B cell (primary cell): ENCODE results near the gene ASMTL. TPM values are rescaled to one million over a fixed set of nuclear protein-coding genes. Genes with fewer than 3 reads are reported as not detected.
"Not testable (repeated sequence)": the region's sequence is repeated elsewhere in the genome, so short reads cannot be mapped to it uniquely, and the experiment has no call there.

Experiments
- ATAC-seq: fragments of 200-7000 bp; cut with Tn5 transposase; one replicate; pipeline ENCODE4 v1.10.0; 2021; ENCODE audit warnings: low read depth, mild to moderate bottlenecking, moderate number of reproducible peaks, moderate library complexity
- CTCF ChIA-PET: fragments of 350-600 bp; sonication (Branson Sonifier 250); formaldehyde crosslinking; loops from one replicate; lab custom pipeline; 2021; ENCODE audit warnings: antibody characterized with exemption, inconsistent platforms; lab: Charles Lee
- POLR2A ChIA-PET: fragments of 350-600 bp; sonication (Branson Sonifier 250); formaldehyde crosslinking; loops from one replicate; lab custom pipeline; 2021; ENCODE audit warnings: antibody characterized with exemption; lab: Charles Lee
- DNase-seq: peaks from one replicate; pipeline ENCODE4 v3.0.0; 2013
- H2AFZ ChIP-seq: 2 replicates; pipeline ENCODE4 v1.6.1; 2012; ENCODE audit warnings: mild to moderate bottlenecking, low read depth, low read length; ENCODE audit not compliant: insufficient read depth, poor library complexity, severe bottlenecking
- H3K27ac ChIP-seq, 2 donors: 1 replicate in 1 of 2; 2 replicates in 1 of 2; pipeline ENCODE4 v1.5.1; 2012 to 2013; ENCODE audit warnings: low read length in 2 of 2, mild to moderate bottlenecking in 2 of 2, moderate library complexity in 1 of 2
- H3K27me3 ChIP-seq, 4 experiments: fragments of 200-600 bp in 1 of 4; sonication (generic) in 1 of 4; replicated peaks in 1 of 4; 1 replicate in 2 of 4; 2 replicates in 2 of 4; pipeline versions ENCODE4 v1.6.1 to v1.7.0; 2013 to 2016; ENCODE audit warnings: low read length in 3 of 4, mild to moderate bottlenecking in 2 of 4, mixed read lengths in 1 of 4, moderate library complexity in 1 of 4; ENCODE audit not compliant: insufficient read depth in 4 of 4, control insufficient read depth in 3 of 4; ENCODE audit errors: control extremely low read depth in 1 of 4
- H3K36me3 ChIP-seq, 2 experiments: replicated peaks in 1 of 2; 1 replicate in 1 of 2; 2 replicates in 1 of 2; pipeline versions ENCODE4 v1.6.1 to v1.7.1; 2013; ENCODE audit warnings: low read length in 1 of 2; ENCODE audit not compliant: insufficient read depth in 2 of 2, control insufficient read depth in 1 of 2; ENCODE audit errors: control extremely low read depth in 1 of 2, extremely low read depth in 1 of 2
- H3K4me1 ChIP-seq, 2 donors: fragments of 200-600 bp in 1 of 2; sonication (generic) in 1 of 2; 1 replicate in 1 of 2; 2 replicates in 1 of 2; pipeline versions ENCODE4 v1.5.1 to v1.6.1; 2013 to 2017; ENCODE audit warnings: low read length in 2 of 2; ENCODE audit not compliant: control insufficient read depth in 2 of 2, insufficient read depth in 2 of 2
- H3K4me2 ChIP-seq: replicated peaks from 2 replicates; pipeline ENCODE3; 2012; ENCODE audit warnings: mild to moderate bottlenecking, low read depth, low read length; ENCODE audit not compliant: poor library complexity, severe bottlenecking
- H3K4me3 ChIP-seq, 5 experiments: fragments of 200-600 bp in 1 of 5; sonication (generic) in 1 of 5; 1 replicate in 3 of 5; 2 replicates in 2 of 5; pipeline versions ENCODE4 v1.5.1 to v1.7.0; 2011 to 2016; ENCODE audit warnings: low read length in 4 of 5, mild to moderate bottlenecking in 4 of 5, low read depth in 2 of 5, control low read depth in 1 of 5, moderate library complexity in 1 of 5; ENCODE audit not compliant: insufficient read depth in 1 of 5; ENCODE audit errors: control extremely low read depth in 1 of 5, extremely low read depth in 1 of 5
- H3K79me2 ChIP-seq: fragments of 200-600 bp; sonication (generic); one replicate; pipeline ENCODE4 v1.6.0; 2016; ENCODE audit warnings: low read length; ENCODE audit not compliant: control insufficient read depth, insufficient read depth
- H3K9ac ChIP-seq: fragments of 200-600 bp; sonication (generic); 2 replicates; pipeline ENCODE4 v1.6.1; 2017; ENCODE audit warnings: mild to moderate bottlenecking, low read length, moderate library complexity
- H3K9me3 ChIP-seq, 3 donors: one replicate each; pipeline versions ENCODE4 v1.6.1 to v1.7.1; 2013; ENCODE audit warnings: low read length in 2 of 3; ENCODE audit not compliant: control insufficient read depth in 2 of 3, insufficient read depth in 1 of 3; ENCODE audit errors: control extremely low read depth in 1 of 3
- H4K20me1 ChIP-seq: 2 replicates; pipeline ENCODE4 v1.6.0; 2012; ENCODE audit warnings: mild to moderate bottlenecking, low read length; ENCODE audit not compliant: insufficient read depth, control insufficient read depth, poor library complexity, severe bottlenecking
- H3K27ac Mint-ChIP-seq: one replicate; pipeline ENCODE4 v1.8.0; 2021; ENCODE audit warnings: mixed read lengths
- H3K27me3 Mint-ChIP-seq: one replicate; pipeline ENCODE4 v1.8.0; 2021; ENCODE audit warnings: mixed read lengths
- H3K4me1 Mint-ChIP-seq: one replicate; pipeline ENCODE4 v1.8.0; 2021; ENCODE audit warnings: mixed read lengths
- H3K4me3 Mint-ChIP-seq: one replicate; pipeline ENCODE4 v1.8.0; 2021; ENCODE audit warnings: mixed read lengths
- H3K9me3 Mint-ChIP-seq: one replicate; pipeline ENCODE4 v1.8.0; 2022; ENCODE audit warnings: mixed read lengths; ENCODE audit not compliant: insufficient read depth
- EZH2 ChIP-seq: IDR thresholded peaks from 2 replicates; pipeline ENCODE4 v1.6.1; 2012; ENCODE audit warnings: borderline replicate concordance, low read depth, mild to moderate bottlenecking, moderate library complexity, low read length; ENCODE audit not compliant: insufficient read depth, poor library complexity, severe bottlenecking
- WGBS: methylation state at CpG from one replicate; pipeline ENCODE4 v1.1.5; 2013; ENCODE audit warnings: missing lambda C conversion rate; ENCODE audit not compliant: insufficient coverage; 5-methylcytosine and 5-hydroxymethylcytosine counted together
- intact Hi-C: fragments of 100-400 bp; cut with micrococcal nuclease; formaldehyde crosslinking; loops from one replicate; pipeline ENCODE4 v1.10.0; 2022
- polyA plus RNA-seq: library from polyadenylated mRNA; depleted of rRNA; stranded (reverse); fragments of >200 nt; gene quantifications from 2 replicates; pipeline ENCODE4 v1.2.3, GENCODE V29; 2012
- total RNA-seq, 2 donors: library from RNA; stranded (reverse); fragments of 120-200 nt in 1 of 2; gene quantifications; 1 replicate in 1 of 2; 2 replicates in 1 of 2; pipeline versions ENCODE4 v1.2.3 to v1.2.4, GENCODE V29; 2013 to 2022
- TF ChIP-seq, protein P1 (sequence below): fragments of 200-600 bp; IDR thresholded peaks from one replicate; pipeline ENCODE4 v1.8.0; 2022; ENCODE audit warnings: antibody characterized with exemption, mild to moderate bottlenecking

The ASMTL gene
- total and polyA plus RNA-seq, 2 donors (not counting 1 experiment from before 2014, with no cell fraction given) = 33.3 to 52.9 TPM

DNA sequence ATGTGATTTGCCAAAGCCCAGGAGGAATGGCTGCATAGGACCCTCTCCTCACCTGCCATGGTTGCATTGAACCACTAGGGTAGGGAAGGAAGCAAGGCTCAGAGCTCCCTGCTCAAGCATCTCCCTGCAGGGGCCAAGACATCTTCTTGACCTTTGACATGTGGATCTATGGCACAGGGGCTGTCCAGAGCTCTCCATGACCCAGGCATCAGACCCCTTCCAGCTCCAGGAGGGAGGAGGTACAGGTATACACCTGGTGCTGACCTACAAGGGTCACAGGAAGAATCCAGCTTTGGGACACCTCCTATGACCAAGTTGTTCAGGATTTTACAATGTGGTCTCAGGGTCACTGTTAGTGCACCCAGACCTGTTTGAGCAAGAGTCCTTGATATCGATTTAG lies 23.2 kb upstream of the ASMTL start:
- TF ChIP-seq, protein P1, sequence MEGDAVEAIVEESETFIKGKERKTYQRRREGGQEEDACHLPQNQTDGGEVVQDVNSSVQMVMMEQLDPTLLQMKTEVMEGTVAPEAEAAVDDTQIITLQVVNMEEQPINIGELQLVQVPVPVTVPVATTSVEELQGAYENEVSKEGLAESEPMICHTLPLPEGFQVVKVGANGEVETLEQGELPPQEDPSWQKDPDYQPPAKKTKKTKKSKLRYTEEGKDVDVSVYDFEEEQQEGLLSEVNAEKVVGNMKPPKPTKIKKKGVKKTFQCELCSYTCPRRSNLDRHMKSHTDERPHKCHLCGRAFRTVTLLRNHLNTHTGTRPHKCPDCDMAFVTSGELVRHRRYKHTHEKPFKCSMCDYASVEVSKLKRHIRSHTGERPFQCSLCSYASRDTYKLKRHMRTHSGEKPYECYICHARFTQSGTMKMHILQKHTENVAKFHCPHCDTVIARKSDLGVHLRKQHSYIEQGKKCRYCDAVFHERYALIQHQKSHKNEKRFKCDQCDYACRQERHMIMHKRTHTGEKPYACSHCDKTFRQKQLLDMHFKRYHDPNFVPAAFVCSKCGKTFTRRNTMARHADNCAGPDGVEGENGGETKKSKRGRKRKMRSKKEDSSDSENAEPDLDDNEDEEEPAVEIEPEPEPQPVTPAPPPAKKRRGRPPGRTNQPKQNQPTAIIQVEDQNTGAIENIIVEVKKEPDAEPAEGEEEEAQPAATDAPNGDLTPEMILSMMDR = no peak
- no peak for TF ChIP-seq EZH2
- Mint-ChIP-seq H3K4me1 (peaks cover 70% of the 10 kb centered on the region), H3K27me3 (no peaks in the 10 kb centered on the region), H3K9me3 (peaks cover 9% of the 10 kb centered on the region), H3K27ac (no peak overlapping the region), H3K4me3 (no peak overlapping the region)
- H3K9me3 ChIP-seq = peaks cover 0 to 6% (median 0%) of the 10 kb centered on the region in 3 donors
- peak; percentile 3 for DNase-seq
- intact Hi-C loops = no loop called here
- H3K36me3 ChIP-seq = peaks cover 0 to 40% of the 10 kb centered on the region in 2 experiments
- H3K9ac ChIP-seq = no peak overlapping the region
- H3K79me2 ChIP-seq = peaks cover 84% of the 10 kb centered on the region
- H4K20me1 ChIP-seq = peaks cover 74% of the 10 kb centered on the region
- no peak overlapping the region for H3K4me2 ChIP-seq
- ChIA-PET CTCF (no interaction called here), POLR2A (no interaction called here)
- no CpG with 5 or more reads among the region's 1 CpG for WGBS
- H2AFZ ChIP-seq = no peak overlapping the region
- H3K27ac ChIP-seq = no peak overlapping the region
- no peak for ATAC-seq
- H3K27me3 ChIP-seq = no peaks in the 10 kb centered on the region
- H3K4me1 ChIP-seq = peaks cover 29 to 52% of the 10 kb centered on the region in 2 donors
- no peak overlapping the region for H3K4me3 ChIP-seq

DNA sequence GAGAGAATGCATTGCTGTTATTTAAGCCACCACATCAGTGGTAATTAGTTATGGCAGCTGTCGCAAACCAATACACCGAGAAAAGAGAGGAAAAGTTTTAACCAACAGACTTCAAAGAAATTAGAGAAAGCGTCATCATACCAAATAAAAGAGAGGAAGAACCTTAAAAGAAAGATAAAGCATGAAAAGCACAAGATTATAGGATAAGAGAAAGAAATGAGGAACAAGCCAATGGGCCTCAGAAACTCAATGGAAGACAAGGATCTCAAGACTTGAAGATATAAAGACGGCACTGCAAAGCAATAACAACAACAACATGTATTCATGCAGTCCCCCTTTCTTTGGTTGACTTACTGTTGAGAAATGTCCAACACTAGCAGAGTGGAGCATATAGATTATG lies 22.8 kb upstream of the ASMTL start:
- DNase-seq (no peak), ATAC-seq (no peak)
- Histone ChIP-seq H3K36me3 (peaks cover 0 to 38% of the 10 kb centered on the region in 2 experiments), H3K79me2 (peaks cover 86% of the 10 kb centered on the region), H3K9ac (no peak overlapping the region), H3K4me3 (no peak overlapping the region), H3K4me1 (peaks cover 28 to 52% of the 10 kb centered on the region in 2 donors), H3K9me3 (peaks cover 0 to 6% (median 0%) of the 10 kb centered on the region in 3 donors), H3K27me3 (no peaks in the 10 kb centered on the region), H3K27ac (no peak overlapping the region), H4K20me1 (peaks cover 77% of the 10 kb centered on the region), H3K4me2 (no peak overlapping the region), H2AFZ (no peak overlapping the region)
- no CpG with 5 or more reads among the region's 4 CpGs for WGBS
- Mint-ChIP-seq H3K4me1 (peaks cover 69% of the 10 kb centered on the region), H3K27me3 (no peaks in the 10 kb centered on the region), H3K4me3 (no peak overlapping the region), H3K27ac (peak overlapping the region; percentile 32), H3K9me3 (peaks cover 9% of the 10 kb centered on the region)
- TF ChIP-seq, protein P1 = no peak
- TF ChIP-seq EZH2 = no peak
- intact Hi-C loops = no loop called here
- ChIA-PET POLR2A (no interaction called here), CTCF (no interaction called here)

DNA sequence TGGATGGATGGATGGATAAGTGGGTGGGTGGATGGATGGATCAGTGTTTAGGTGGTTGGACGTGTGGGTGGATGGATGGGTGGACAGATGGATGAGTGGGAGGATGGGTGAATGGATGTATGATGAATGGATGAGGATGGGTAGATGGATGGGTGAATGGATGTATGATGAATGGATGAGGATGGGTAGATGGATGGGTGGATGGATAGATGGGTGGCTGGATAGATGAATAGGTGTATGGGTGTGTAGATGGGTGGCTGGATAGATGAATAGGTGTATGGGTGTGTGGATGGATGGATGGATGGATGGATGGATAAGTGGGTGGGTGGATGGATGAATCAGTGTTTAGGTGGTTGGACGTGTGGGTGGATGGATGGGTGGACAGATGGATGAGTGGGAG lies 21.9 kb upstream of the ASMTL start:
- H3K27ac Mint-ChIP-seq, H3K4me3 Mint-ChIP-seq, intact Hi-C loops, CTCF ChIA-PET, H3K4me2 ChIP-seq, H3K9ac ChIP-seq, H3K4me3 ChIP-seq, ATAC-seq, H3K27me3 Mint-ChIP-seq, H3K9me3 Mint-ChIP-seq, DNase-seq, H3K27ac ChIP-seq, H2AFZ ChIP-seq, H3K9me3 ChIP-seq, POLR2A ChIA-PET, H3K27me3 ChIP-seq: not testable (repeated sequence)
- Histone ChIP-seq H3K4me1 (peaks cover 30 to 55% of the 10 kb centered on the region in 2 donors), H3K79me2 (peaks cover 89% of the 10 kb centered on the region), H3K36me3 (peaks cover 0 to 30% of the 10 kb centered on the region in 2 experiments), H4K20me1 (peaks cover 71% of the 10 kb centered on the region)
- WGBS = 96% methylated on average over 2 of the region's 2 CpGs
- peaks cover 67% of the 10 kb centered on the region for H3K4me1 Mint-ChIP-seq
